GM19372 (cell line): Measurements from ENCODE around the gene PSMA5.
"Not testable (repeated sequence)": the region's sequence is repeated elsewhere in the genome, so short reads cannot be mapped to it uniquely, and the experiment has no call there.

Source experiments
- ATAC-seq: cut with Tn5 transposase; IDR thresholded peaks from one replicate; pipeline ENCODE4 v1.9.1; 2021; ENCODE audit warnings: mild to moderate bottlenecking, low read depth, moderate library complexity; ENCODE audit not compliant: unreplicated experiment

The PSMA5 gene

DNA sequence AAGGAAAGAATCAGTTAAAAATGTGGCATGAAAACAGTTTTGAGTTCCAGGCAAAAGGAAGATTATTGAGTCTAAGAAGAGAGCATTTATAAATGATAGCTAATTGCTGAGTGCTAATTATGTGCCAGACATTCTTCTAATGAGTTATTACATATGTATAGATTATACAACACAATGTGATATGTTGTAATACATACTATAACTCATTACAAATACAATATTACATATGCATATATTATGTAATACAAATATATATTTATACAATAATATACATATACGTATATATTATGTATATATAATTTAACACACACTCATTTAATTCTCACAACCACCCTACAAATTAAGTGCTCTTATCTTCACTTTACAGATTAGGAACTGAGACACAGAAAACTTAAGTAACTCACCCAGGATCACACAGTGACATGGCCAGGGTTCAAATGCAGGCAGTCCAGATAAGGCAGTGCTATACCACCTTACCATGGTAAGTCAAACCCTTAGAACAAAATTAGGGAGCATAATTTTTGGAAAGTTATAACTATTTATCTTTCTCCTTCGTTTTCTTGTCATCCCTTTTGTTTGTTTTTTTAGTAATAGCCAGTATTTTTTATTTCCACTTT is 32.5 kb downstream of the PSMA5 start:
- no peak for ATAC-seq

DNA sequence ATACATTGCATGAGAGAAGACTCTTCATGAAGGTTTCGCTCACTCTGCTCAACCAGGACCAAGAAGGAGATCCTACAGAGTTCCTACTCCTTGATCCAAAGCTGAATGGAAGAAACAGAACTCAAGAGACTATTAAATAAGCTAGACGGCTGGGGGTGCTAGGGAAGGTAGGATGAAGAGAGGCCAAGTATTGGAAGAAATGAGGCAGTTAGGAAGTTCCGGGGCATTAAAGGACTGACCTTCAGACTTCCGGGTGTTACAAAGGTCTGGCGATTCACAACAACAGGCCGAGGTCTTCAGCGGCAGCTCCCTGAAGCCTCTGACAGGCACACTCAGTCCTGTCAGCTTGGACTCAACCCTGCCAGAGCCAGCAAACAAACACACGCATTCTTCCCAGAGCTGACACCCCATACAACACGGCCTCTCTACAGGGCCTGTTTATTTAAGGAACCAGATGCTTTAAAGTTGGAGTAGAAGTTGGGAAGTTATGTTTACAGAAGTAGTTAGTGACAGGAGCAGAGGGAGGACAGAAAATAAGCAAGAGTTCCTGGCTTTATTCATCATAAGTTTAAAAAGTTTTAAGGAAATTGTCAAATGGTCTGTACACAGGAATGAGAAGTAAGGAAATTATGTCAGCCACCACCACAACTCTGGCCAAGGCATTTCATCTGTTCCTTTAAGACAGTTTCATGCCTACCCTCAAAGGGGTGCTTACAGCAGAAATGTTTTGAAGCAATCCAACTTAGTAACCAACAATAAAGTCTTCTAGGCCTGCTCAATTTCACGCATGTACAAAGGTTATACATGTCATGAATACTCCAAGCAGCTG is 33.2 kb downstream of the PSMA5 start:
- ATAC-seq: no peak

DNA sequence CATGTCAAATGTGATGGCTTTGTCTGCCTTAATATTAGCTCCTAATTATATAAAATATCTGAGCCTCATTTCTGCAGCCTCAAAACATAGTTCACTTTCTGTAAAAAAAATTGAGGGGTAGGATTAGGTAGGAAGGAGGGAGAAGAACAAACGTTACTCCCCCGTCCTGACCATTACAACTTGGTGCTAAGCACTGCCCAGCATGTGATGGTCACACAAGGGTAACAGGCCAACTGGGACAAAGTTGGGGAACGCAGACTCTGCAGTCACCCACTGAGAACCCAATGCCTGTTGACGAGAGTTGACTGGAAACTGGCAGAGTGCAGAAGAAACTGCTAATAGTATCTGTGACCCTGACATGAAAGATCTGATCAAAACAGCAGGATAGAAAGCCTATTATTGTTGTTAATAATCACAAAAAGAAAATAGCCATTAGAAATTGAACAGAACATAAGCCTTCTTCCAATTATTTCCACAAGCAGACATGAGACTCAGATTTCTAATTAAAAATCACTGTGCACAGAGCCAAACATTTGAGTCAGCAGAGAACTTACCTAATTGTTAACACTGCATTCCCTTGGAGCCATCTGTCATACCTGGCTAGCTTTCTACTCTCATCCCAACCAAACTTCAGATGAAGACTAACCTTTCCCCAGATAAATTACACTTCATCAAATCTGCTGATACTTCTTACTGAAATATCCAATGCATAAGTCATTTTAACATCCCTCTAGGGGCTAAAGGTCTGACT is 34.0 kb downstream of the PSMA5 start:
- no peak for ATAC-seq

DNA sequence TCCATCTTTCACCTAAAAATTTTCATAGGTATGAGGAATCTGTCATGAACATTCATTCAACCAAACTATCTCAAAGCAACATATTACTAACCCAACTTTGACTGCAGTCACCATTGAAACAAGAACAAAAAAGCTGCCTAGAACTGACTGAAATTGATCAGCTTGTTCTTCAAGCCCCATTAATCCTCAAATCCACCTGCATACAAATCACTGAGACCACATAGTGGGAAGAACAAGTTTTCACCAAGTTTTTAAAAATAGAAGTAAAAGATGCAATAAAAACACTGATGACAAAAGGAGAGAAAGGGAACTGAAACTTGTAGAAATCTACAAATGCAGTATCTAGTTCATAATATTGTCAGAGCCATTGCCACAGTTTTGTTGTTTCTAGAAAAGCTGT is 34.6 kb downstream of the PSMA5 start:
- peak; percentile 76 for ATAC-seq

DNA sequence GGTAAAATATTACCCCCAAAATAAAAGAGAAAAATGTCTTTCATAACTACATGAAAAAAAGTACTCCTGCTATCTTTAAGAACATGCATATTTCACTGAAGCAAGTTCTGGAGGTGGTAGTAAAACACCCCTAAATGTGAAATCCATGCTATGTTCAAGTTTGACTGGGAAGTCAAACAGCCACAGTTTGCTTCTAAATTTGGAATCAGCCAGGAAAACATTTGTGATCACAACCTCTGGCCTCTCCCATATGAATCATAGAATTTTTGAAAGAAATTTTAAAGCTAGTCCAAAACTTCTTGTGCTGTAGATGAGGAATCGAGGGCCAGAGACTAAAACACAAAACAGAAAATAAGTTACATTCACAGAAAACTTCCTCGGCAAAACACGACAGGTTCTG is 35.1 kb downstream of the PSMA5 start:
- no peak for ATAC-seq

DNA sequence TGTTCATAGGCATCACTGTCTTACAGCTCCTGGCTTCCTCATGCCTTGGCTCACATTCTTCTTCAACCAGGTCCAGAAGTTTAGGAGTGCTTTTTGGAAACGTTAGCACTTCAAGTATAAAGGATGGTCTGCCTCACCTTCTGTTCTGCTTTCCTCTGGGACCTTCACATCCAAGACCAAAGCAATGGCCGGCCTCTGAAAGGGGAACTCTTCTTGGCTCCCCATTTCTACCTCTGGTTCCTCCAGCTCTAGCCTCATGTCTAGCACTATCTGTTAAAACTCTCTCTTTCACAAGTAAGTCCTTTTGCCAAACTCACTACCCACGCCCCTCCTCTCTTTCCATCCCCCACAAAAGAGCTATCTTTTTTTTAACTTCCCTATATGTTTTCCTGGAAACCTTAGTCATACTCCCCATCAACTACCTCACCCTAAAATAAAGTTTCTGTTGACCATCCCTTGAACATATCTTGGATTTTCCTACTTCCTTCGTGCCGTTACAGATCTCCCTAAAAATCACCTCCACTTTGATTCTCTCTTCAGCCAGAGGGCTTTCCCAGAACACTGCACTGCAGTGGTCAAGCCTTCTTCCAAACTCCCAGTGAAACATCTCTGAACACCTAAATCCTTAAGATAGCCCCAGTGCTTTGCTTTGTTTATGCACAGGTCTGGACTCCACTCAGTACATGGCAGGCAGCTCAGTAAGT is 36.5 kb downstream of the PSMA5 start:
- ATAC-seq: no peak

DNA sequence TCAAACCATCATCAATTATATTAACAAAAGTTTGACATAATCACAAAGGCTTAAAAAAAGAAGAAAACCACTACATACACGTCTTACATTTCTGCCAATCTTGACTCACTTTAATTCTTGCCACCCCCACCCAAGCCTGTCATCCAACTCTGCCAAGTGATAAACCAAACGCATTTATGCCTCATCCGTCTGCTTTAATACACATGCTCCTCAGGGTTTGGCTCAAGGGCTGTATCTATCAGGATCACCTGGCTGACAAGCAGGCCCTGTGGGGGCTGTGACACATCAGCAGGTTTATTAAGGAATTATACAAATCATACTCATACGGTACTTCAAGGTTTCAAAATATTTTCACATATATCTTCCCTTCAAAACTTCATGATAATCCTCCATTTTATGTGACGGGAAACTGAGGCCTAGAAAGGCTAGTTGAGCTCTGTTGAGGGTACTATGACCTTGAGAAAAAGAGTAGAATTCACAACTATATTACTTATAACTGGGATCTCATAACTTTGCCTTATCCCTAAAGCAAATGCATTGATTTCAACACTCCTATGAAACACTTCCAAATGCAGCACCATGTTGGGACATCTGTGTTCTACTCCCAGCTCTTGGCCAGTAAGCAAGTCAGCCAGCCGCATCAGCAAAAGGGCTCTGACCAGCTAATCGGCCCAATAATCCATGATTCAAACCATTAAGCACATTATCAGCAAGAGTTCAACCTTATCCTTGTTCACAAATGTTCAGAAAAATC is 37.2 kb downstream of the PSMA5 start:
- no peak for ATAC-seq

DNA sequence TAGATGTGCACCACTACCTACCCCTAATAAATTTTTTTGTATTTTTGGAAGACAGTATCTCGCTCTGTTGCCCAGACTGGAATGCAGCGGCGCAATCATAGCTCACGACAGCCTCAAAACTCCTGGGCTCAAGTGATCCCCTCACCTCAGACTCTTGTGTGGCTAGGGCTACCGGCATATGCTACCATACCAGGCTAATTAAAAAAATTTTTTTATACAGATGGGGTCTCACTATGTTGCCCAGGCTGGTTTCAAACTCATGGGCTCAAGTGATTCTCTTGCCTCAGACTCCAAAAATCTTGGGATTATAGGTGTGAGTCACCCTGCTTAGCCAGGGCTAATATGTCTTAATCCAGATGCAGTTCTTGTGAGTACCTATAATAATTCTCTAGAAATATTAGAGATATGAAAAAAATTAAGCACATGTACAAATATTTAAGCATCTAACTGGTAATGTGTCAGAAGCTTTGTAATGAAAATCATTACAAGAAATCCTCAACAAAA is 38.0 kb downstream of the PSMA5 start:
- ATAC-seq: no peak

DNA sequence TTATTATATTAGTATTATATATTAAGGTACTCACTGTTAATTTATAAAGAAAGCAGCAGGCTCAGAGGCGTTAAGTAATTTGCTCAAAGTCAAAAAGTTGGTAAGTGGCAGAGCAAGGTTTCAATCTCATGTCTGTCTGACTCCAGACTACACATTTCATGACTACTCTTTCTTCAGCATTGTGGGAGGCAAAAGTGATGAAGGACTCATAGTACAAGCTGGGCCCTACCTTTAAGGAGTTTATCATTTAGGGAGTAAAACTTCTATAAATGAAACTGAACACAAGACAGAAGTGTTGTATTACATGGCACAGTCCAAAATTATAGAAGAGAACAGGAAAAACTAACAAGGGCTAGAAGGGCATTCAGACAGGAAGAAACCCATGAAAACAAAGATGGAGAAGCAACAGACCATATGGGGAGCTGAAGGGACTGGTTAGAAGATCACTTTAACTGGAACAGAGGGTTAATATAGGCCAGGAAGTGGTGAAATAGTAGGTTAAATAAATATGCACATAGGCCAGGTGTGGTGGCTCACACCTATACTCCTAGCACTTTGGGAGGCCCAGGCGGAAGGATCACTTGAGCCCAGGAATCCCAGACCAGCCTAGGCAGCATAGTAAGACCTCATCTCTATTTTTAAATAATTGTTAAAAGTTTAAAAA is 40.1 kb downstream of the PSMA5 start:
- ATAC-seq: no peak

DNA sequence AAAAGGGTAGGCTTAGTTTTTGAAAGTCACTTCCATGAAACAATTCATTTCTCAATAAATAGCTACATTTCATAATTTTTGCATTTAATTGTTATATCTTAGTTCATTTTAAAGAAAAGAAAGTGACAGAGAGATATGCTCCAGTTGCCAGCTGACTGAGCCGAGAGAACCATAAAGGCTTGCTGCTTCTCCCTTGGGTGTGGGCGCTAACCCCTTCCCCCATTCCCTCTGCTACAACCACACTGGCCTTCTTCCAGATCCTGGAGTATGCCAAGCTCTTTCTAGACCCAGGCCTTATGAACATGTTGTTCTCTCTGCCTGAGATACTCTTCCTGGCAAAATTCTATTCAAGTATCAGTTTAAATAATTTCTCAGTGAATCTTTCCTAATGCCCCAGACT is 40.8 kb downstream of the PSMA5 start:
- ATAC-seq: no peak

DNA sequence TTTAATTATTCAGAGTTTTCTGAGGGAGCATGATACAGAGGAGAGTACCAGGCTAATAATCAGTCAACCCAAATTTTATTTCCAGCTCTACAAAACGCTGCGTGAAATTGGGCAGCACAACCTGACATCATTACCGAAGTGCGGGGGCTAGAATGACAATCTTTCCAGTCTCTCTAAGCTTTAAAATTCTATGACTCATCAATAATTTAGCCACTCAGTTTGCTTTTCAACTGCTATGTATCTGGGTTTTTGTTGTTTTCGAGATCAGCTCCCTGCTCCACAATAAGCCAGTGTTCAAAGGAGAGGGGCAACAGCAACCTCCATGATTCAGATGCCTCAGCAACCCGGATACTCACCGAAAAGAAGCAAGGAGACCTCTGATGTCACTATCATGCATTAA is 42.4 kb downstream of the PSMA5 start:
- ATAC-seq: no peak

DNA sequence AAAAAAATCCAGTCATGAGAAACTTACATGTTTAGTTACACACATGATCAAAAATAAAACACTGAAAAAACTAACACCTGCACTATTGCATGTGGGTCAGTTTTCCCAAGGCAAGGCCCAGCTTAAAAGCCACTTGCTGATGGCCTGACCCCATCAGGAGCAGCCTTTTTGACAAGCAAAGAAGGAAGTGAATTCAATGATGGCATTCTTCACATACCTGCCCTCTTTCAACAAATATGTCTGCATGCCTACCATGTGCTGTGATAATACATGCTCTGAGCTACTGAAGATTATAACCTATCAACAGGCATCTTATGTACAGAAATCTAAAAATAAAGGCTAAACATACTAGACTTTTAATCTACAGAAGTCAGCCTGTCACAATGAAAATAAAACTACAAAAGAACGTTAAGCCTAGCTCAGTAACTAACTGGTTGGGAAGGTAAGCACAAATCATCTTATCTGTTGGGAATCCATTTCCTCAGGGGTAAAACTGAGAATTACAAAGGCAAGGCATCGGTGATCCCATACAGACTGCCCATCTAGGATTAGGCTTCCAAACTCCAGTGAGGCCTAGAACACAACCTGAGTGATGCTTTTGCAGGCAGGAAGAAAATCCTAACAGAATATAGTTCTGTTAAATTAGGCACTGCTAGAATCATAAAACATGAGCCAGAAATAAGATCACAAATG is 43.0 kb downstream of the PSMA5 start:
- ATAC-seq: no peak

DNA sequence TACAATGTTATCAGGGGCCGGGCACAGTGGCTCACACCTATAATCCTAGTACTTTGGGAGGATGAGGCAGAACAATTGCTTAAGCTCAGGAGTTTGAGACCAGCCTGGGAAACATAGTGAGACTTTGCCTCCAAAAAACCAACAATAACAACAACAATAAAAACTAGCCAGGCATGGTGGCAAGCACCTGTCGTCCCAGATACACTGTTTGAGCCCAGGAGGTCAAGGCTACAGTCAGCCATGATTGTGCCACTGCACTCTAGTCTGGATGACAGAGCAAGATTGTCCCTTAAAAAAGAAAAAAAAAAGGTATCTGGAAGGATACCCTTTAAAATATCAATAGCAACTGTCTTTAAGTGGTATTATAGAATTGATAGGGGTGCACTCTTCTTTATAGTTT is 44.7 kb downstream of the PSMA5 start:
- no peak for ATAC-seq

DNA sequence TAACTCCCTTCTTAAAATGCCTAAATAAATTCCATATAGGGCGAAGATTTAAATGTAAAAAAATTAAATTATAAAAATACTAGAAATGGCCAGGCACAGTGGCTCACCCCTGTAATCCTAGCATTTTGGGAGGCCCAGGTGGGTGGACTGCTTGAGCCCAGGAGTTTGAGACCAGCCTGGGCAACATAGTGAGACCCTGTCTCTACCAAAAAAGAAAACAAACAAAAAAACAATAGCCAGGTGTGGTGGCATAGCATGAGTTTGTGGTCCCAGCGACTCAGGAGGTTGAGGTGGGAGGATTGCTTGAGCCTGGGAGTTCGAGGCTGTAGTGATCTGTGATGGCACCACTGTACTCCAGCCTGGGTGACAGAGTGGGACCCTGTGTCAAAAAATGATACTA is 46.3 kb downstream of the PSMA5 start:
- ATAC-seq: no peak

DNA sequence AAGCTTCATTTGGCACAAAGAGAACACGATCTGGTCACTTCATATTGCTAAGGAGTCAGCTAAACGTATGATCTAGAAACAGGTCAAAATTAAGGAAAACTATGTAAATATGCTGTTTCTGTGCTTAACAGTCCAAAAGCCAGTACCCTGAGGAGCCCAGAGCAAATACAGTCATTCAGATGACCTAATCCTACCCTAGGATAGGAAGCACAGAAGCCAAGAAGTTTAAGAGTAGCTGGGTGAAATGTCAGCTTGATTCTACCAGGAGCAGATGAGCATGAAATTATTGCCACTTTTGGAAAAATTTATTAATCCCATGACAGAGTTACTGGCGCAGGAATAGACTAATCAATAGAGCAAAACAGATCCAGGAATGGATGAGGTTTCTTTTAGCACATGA is 46.8 kb downstream of the PSMA5 start:
- ATAC-seq: no peak

DNA sequence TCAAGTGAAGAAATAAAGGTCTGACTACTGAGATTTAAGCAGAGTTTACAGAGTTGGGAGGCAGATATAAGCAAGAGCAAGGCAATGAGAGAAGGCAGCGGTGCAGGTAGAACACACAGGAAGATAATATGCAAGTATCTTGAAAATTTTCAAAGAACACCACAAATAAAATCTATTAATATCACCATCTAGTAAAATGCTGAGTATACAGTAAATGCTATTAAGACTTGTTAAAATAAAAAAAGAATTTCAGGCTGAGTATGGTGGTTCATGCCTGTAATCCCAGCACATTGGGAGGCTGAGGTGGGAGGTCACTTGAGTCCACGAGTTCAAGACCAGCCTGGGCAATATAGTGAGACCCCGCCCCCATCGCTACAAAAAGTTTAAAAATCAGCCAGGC is 48.5 kb downstream of the PSMA5 start:
- no peak for ATAC-seq

DNA sequence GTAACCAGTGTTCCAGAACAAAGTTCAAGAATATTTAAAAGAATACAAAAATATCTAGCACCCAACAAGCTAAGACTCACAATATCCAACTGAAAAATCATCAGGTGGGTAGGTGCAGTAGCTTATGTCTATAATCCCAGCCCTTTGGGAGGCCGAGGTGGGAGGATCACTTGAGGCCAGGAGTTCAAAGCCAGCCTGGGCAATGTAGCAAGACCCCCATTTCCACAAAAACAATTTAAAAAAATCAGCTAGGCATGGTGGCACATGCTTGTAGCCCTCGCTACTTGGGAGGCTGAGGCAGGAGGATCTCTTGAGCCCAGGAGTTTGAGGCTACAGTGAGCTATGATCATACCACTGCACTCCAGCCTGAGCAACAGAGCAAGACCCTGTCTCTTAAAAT is 52.6 kb downstream of the PSMA5 start:
- not testable (repeated sequence) for ATAC-seq

DNA sequence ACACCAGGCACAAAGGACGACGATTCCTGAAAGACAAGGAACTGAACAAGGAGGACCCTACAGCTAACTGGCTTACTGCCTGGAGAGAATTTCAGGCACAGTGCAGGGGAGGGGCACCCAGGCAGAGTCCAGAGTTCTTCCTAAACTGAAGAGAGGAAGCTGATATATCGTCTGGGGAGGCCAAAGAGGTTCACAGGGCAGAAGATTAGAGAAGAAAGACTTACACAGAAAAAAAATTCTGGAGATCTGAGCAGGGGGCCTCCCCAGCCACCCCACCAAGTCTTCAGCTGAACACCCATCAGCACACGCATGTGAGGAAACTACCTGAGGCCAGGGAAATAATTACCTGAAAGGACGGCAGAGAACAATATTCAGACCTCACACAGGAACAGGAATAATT is 53.1 kb downstream of the PSMA5 start:
- ATAC-seq: no peak

DNA sequence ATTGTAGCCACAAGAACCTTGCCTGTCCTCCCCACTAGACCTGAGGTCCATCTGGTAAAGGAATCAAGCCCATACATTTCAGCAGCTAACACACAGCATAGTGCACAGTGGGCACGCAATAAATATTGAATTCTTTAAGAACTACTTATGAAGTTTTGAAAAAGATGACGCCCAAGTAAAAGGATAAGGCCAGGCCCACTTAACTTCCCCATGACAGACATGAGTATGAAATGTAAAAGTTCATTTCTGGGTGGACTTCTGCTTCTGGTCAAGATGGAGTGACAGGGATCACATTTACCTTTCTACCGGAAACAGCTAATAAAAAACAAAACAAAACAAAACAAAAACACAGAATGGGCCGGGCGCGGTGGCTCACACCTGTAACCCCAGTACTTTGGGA is 54.0 kb downstream of the PSMA5 start:
- no peak for ATAC-seq
